HUES64 (cell line): Measurements from ENCODE around the gene SH2D7. TPM values are rescaled to one million over a fixed set of nuclear protein-coding genes. Genes with fewer than 3 reads are reported as not detected.

Experiments used
- H3K27ac ChIP-seq: 2 replicates; pipeline ENCODE4 v1.7.0; 2013; ENCODE audit warnings: low read depth, low read length, inconsistent platforms
- H3K27me3 ChIP-seq: 2 replicates; pipeline ENCODE4 v1.6.1; 2013; ENCODE audit warnings: mild to moderate bottlenecking, low read length; ENCODE audit not compliant: insufficient read depth
- H3K36me3 ChIP-seq: 2 replicates; pipeline ENCODE4 v1.6.1; 2013; ENCODE audit warnings: mild to moderate bottlenecking, low read length; ENCODE audit not compliant: insufficient read depth
- H3K4me1 ChIP-seq: 2 replicates; pipeline ENCODE4 v1.6.1; 2013; ENCODE audit warnings: mild to moderate bottlenecking, low read length, moderate library complexity; ENCODE audit not compliant: insufficient read depth
- H3K4me3 ChIP-seq: 2 replicates; pipeline ENCODE4 v1.5.1; 2013; ENCODE audit warnings: mild to moderate bottlenecking, low read length, moderate library complexity
- H3K9ac ChIP-seq: 2 replicates; pipeline ENCODE4 v1.6.1; 2013; ENCODE audit warnings: mild to moderate bottlenecking, low read depth, low read length
- H3K9me3 ChIP-seq: 2 replicates; pipeline ENCODE4 v1.6.1; 2013; ENCODE audit warnings: low read depth, low read length; ENCODE audit not compliant: insufficient read depth
- WGBS: fragments of 150-250, 120-280 bp; methylation state at CpG from one replicate; pipeline ENCODE4 v1.1.7; 2013; ENCODE audit warnings: missing lambda C conversion rate; 5-methylcytosine and 5-hydroxymethylcytosine counted together
- polyA plus RNA-seq, 2 experiments: library from polyadenylated mRNA; stranded (reverse); fragments of 50-300 nt; gene quantifications; one replicate each; pipeline ENCODE4 v1.2.3, GENCODE V29; 2013

Gene SH2D7
- polyA plus RNA-seq (2013, experiment 1 of 2): not detected
- not detected for polyA plus RNA-seq (2013, experiment 2 of 2)

DNA sequence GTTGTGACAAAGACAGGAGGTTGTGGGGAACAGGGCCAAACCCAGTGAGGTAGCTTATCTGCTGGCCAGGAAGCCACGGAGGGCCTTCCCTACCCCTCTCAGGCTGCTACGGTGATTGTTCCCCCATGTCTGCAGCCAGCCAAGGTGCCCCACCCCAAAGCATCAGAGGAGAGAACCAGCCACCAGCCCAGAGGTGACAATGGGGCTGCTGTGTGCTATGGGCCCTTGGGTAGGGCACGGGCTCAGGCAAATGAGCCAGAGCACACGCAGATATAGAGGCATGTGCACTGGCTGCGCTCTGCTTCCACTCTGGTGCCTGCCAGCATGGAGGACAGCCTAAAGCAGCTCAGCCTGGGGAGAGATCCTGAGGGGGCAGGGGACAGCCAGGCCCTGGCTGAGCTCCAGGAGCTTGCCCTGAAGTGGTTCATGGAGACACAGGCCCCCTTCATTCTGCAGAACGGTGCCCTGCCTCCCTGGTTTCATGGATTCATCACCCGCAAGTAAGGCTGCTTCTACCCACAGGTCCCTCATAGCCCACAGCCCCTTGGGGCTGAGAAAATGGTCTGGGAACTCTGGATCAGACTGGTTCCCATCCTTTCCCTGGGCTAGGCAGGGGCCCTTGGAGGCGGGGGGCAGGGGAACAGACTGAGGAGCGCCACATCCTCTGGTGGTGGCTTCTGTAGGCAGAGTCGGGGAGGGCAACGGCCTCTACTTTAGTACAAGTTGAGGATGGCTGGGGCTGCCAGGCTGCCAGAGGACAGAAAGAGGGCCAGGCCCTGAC is at the start of gene SH2D7:
SH2D7 (plus strand) TSS at position 301 of the 781 bp plus-strand sequence; CDS start at position 325, 24 bp downstream.
- Histone ChIP-seq H3K4me3 (no peak within 1 kb of the TSS), H3K27ac (no peak within 1 kb of the TSS), H3K9ac (no peak within 1 kb of the TSS), H3K4me1 (no peaks in the 10 kb centered on the region), H3K36me3 (no peaks in the 10 kb centered on the region), H3K9me3 (no peaks in the 10 kb centered on the region), H3K27me3 (no peaks in the 10 kb centered on the region)
- WGBS: 92% methylated on average over 11 of the region's 11 CpGs

DNA sequence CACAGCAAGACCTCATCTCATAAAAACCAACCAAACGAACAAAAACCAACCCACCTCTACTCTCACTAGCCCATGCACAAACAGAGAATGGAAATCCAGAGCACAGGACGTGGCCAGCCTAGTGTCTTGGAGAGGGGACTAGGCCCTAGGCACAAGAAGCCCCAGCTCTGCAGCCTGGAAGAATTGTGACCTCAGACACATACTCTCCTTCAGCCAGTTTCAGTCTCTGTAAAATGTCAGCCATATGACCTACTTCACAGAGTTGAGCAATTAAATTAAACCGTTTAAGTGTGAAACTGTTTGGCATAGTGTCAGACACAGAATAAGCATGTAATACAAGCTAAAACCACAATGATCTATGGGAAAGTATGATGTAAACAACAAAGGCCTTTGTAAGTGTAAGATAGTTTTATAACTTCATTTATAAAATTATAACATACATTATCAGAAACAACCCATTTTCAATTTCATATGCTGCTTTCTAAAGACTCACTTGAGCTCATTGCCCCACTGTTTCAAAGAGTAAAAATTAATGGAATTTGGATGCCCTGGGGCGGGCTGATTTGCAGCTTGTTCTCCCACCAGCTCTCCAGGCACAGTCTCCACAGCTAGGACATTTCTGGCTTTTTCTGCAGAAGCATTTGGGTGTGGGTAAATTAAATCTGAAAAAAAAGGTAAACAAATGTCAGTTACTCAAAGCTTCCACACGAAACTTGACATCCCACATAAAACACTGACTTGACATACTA is 47.8 kb upstream of the SH2D7 start:
- Histone ChIP-seq H3K4me3 (no peak overlapping the region), H3K27ac (no peak overlapping the region), H3K4me1 (no peaks in the 10 kb centered on the region), H3K9ac (no peak overlapping the region), H3K9me3 (no peaks in the 10 kb centered on the region), H3K27me3 (no peaks in the 10 kb centered on the region), H3K36me3 (peaks cover 8% of the 10 kb centered on the region)
- 86% methylated on average over 4 of the region's 5 CpGs for WGBS

DNA sequence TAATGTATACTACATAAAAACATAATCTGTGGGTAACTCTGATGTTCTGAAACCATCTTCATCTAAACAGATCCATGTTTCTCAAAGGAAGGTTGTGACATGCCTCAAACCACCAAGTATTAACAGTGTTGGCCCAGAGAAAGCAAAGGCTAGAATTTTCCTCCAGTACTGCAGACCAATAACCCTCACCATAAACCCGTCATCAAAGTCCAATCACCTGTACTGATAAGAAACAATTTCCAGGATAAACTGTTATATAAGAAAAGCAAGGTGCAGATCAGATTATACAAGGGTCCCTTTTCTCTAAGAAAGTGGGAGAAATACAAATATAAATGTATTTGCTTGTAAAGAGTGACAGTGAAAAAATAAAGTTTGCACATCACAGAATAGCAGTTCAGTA is 47.2 kb upstream of the SH2D7 start:
- no peak overlapping the region for H3K4me3 ChIP-seq
- no peaks in the 10 kb centered on the region for H3K27me3 ChIP-seq
- H3K4me1 ChIP-seq: peaks cover 2% of the 10 kb centered on the region; the same call in 1 of the 2 replicates
- peaks cover 8% of the 10 kb centered on the region for H3K36me3 ChIP-seq
- H3K27ac ChIP-seq: no peak overlapping the region
- H3K9me3 ChIP-seq: no peaks in the 10 kb centered on the region
- H3K9ac ChIP-seq: no peak overlapping the region
- 100% methylated on average over 1 of the region's 1 CpG for WGBS

DNA sequence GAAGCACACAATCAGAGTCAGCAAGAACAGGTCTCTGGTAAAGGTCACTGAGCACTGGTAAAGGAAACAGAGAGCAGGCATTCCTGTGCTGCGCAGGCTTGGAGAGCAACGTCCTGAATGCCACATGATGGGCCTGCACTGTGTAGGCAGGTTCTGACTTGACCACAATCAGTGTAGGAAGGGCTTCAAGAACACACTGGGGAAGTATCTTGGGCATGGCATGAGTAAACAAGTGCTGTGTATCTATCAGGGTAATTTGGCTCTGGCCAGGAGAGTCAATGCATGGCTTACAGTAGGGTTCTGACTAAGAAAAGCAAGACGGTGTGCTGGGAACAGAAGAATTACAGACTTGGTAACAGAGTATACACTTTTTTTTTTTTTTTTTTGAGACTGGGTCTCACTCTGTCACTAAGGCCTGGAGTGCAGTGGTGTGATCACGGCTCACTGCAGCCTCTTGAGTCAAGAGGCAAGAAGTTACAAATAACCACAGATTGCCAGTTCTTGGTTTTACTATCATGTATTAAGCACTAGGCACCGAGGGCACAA is 45.5 kb upstream of the SH2D7 start:
- Histone ChIP-seq H3K36me3 (peaks cover 8% of the 10 kb centered on the region), H3K4me3 (no peak overlapping the region), H3K27ac (no peak overlapping the region), H3K27me3 (no peaks in the 10 kb centered on the region), H3K9me3 (no peaks in the 10 kb centered on the region), H3K9ac (no peak overlapping the region), H3K4me1 (peaks cover 13% of the 10 kb centered on the region; the same call in 1 of the 2 replicates)
- WGBS: 93% methylated on average over 5 of the region's 5 CpGs

DNA sequence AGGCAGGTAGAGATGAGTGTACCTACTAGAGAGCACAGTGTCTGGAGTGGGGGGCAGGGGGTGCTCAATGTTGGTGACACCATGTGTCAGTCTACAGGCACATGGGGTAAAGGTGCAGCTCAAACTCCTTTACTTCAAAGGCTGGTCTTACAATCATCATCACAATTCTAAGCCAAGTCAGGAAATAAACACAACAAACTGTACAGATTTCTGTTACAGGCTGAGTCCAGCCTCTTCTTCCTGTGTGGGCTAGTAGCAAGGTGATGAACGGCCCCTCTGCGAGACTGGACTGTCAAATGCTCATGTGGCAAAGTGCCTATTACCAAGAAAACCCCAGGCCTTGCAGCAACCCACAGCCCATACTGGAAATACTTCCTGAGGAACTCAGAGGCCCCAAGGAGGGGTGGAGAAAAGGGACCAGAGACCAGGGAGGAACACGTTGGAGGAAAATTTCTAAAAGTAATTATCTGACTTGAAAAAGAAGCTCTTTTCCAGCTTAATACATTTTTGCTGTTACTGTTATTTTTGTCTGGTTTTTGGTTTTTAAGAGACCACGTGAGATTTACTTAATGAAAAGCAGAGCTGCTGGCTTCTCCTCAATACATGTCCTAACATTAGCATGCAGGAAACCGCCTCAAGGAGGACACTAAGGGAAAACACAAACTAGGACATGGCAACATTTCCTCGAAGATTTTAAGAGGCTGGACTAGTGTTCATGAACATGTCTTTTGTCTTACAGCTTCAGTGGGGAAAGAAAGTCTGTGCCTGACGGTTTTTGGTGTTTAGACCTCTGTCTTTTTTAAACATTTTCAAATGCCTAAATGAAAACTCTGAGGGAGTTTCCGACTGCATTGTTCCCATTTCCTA is 44.4 kb upstream of the SH2D7 start:
- Histone ChIP-seq H3K4me3 (no peak overlapping the region), H3K27ac (no peak overlapping the region), H3K27me3 (no peaks in the 10 kb centered on the region), H3K36me3 (peaks cover 8% of the 10 kb centered on the region), H3K4me1 (peaks cover 19% of the 10 kb centered on the region; the same call in 1 of the 2 replicates), H3K9ac (no peak overlapping the region), H3K9me3 (no peaks in the 10 kb centered on the region)
- WGBS: 92% methylated on average over 8 of the region's 8 CpGs

DNA sequence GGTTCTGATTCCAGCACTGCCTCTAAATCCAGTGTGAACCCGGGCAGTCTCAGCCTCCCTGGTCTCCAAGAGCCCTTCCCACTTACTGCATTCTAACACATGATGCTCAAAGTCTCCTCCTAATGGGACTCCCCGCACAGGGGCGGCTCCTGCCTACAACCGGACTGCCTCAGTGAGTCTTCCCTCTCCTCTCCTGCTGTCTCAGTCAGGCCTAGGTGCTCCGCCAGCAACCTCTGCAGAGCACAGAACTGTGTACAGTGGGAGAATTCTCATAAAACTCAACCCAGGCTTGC is 43.8 kb upstream of the SH2D7 start:
- no peak overlapping the region for H3K9ac ChIP-seq
- H3K4me1 ChIP-seq: peaks cover 19% of the 10 kb centered on the region; the same call in 1 of the 2 replicates
- H3K36me3 ChIP-seq: peaks cover 13% of the 10 kb centered on the region
- no peaks in the 10 kb centered on the region for H3K27me3 ChIP-seq
- no peaks in the 10 kb centered on the region for H3K9me3 ChIP-seq
- 96% methylated on average over 5 of the region's 5 CpGs for WGBS
- H3K4me3 ChIP-seq: no peak overlapping the region
- H3K27ac ChIP-seq: no peak overlapping the region

DNA sequence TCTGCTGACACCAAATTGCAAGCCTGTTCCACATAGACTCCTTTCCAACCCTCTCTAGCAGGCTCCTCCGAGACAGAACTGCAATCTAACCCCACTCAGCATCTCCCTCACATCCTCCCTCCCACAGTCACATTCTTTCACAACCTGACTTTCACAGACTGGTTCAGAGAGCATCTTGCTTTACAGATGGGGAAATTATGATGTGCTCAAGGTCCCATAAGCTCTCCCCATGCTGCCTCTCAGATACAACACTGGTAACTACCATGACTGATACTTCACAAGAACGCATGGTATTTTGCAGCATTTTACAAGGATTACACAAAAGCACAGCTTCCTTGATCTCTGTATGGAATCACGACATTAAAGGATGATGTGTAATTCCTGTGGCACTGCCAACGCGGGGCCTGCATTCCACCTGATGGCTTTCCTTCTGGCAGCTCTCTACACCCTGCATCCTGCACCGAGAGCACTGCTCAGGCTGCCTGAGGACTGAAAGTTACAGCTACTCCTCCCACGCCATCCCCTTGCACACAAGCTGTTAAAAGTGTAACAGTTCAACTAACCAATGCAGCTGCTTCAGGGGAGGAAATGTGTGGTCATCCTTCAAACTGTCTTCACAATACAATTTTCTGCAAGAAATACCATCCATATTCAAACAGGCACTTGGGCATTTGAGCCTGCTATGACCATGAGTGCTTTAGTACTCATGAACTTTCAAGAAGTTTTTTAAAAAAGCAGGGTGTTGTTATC is 42.5 kb upstream of the SH2D7 start:
- no peaks in the 10 kb centered on the region for H3K27me3 ChIP-seq
- no peak overlapping the region for H3K27ac ChIP-seq
- H3K9ac ChIP-seq: no peak overlapping the region
- H3K4me3 ChIP-seq: no peak overlapping the region
- H3K9me3 ChIP-seq: no peaks in the 10 kb centered on the region
- peaks cover 7% of the 10 kb centered on the region for H3K36me3 ChIP-seq
- H3K4me1 ChIP-seq: peaks cover 19% of the 10 kb centered on the region; the same call in 1 of the 2 replicates
- WGBS: 89% methylated on average over 7 of the region's 7 CpGs

DNA sequence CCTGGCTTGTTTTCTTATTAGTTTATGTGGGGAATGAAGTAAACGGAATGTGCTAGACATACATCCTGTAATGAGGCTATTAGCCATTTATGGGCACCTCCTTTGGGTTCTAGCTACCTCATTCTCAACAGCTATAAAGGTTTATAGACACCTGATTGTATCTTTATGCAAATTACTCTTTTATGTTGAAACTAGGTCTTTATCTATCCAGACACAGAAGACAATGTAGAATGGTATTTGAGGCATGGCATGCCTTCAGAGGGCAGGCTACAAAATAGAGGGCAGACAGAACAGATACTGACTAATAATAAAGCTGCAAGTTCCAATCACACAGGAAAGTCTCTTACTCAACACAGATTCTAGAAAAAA is 41.9 kb upstream of the SH2D7 start:
- Histone ChIP-seq H3K4me3 (no peak overlapping the region), H3K27me3 (no peaks in the 10 kb centered on the region), H3K36me3 (peaks cover 7% of the 10 kb centered on the region), H3K9me3 (no peaks in the 10 kb centered on the region), H3K27ac (no peak overlapping the region), H3K9ac (no peak overlapping the region), H3K4me1 (peaks cover 19% of the 10 kb centered on the region; the same call in 1 of the 2 replicates)
- WGBS: 94% methylated on average over 1 of the region's 1 CpG

DNA sequence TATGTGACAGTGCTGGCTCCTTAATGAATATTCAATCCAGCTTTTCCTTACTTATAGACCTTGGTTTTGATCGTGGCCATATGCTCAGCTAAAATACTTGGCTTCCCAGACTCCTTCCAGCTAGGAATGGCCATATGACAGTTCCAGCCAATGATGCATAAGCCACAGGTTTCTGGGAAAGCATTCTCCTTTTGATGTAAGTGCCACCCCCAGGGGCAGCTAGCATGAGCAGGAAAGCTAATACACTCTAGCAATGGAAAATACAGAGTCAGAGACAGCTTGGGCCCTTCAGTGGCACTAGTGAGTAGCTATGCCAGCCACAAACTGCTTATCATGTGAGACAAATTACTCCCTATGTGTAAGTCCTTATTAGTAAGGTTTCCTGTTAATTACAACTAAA is 41.5 kb upstream of the SH2D7 start:
- WGBS: 92% methylated on average over 1 of the region's 1 CpG
- Histone ChIP-seq H3K36me3 (peaks cover 7% of the 10 kb centered on the region), H3K4me1 (peaks cover 19% of the 10 kb centered on the region; the same call in 1 of the 2 replicates), H3K9ac (no peak overlapping the region), H3K4me3 (no peak overlapping the region), H3K9me3 (no peaks in the 10 kb centered on the region), H3K27ac (no peak overlapping the region), H3K27me3 (no peaks in the 10 kb centered on the region)

DNA sequence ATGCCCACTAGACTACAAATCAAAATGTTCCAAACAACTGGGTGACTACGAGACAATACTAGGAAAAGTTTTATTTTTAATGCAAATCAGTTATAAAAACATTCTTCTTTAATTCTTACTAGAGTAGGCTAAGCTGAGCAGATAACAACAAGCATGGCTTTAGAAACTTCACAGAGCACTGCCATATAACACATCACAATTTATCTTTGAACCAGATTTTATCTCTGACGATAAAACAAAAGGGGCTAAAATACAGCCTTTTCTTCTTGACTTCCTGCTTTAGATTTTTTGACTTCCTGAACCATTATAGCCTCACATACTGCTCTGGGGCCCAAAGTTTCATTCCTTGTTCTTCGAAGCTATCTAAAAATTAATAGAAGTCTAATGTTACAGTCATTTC is 40.8 kb upstream of the SH2D7 start:
- H3K4me3 ChIP-seq: no peak overlapping the region
- H3K9ac ChIP-seq: no peak overlapping the region
- H3K4me1 ChIP-seq: peaks cover 24% of the 10 kb centered on the region; the same call in 1 of the 2 replicates
- no peaks in the 10 kb centered on the region for H3K27me3 ChIP-seq
- H3K36me3 ChIP-seq: peaks cover 7% of the 10 kb centered on the region
- no peaks in the 10 kb centered on the region for H3K9me3 ChIP-seq
- no peak overlapping the region for H3K27ac ChIP-seq
- WGBS: 94% methylated on average over 2 of the region's 3 CpGs
